ENCODE measurements around the gene LINC00305.

DNA sequence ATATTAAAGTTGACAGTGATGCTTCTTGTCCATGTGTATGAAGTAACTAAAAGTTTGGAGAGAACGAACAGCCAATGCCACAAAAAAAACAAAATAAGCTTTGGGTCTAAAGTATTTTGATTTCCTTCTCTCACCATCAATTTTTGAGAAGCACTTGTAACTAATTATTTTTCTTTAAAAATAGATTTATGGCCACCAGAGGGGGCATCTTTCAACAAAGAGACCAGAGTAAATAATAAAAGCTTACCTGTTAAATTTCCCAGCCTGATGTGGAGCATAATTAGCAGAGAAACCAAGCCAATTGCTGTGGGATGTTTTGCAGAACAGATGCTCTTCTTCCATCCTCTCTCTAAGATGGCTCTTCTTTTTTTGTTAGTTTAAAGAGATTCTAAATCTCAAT is 29.0 kb downstream of the LINC00305 start:
- TF ChIP-seq TEAD4 (IDR thresholded peaks at IDR 0.05) (no peak), YY1 (IDR thresholded peaks at IDR 0.05; ENCODE audit: low read depth) (no peak), TAF1 (IDR thresholded peaks at IDR 0.05; ENCODE audit: low read depth) (no peak), ZBTB7A (IDR thresholded peaks at IDR 0.05; ENCODE audit: low read depth) (no peak), EP300 (IDR thresholded peaks at IDR 0.05; ENCODE audit: borderline replicate concordance) (no peak), CREB1 (IDR thresholded peaks at IDR 0.05; ENCODE audit: low read depth) (no peak), CEBPB (IDR thresholded peaks at IDR 0.05) (no peak), FOXM1 (IDR thresholded peaks at IDR 0.05; ENCODE audit: borderline replicate concordance, low read depth) (no peak)
- TF ChIP-seq, protein P1, sequence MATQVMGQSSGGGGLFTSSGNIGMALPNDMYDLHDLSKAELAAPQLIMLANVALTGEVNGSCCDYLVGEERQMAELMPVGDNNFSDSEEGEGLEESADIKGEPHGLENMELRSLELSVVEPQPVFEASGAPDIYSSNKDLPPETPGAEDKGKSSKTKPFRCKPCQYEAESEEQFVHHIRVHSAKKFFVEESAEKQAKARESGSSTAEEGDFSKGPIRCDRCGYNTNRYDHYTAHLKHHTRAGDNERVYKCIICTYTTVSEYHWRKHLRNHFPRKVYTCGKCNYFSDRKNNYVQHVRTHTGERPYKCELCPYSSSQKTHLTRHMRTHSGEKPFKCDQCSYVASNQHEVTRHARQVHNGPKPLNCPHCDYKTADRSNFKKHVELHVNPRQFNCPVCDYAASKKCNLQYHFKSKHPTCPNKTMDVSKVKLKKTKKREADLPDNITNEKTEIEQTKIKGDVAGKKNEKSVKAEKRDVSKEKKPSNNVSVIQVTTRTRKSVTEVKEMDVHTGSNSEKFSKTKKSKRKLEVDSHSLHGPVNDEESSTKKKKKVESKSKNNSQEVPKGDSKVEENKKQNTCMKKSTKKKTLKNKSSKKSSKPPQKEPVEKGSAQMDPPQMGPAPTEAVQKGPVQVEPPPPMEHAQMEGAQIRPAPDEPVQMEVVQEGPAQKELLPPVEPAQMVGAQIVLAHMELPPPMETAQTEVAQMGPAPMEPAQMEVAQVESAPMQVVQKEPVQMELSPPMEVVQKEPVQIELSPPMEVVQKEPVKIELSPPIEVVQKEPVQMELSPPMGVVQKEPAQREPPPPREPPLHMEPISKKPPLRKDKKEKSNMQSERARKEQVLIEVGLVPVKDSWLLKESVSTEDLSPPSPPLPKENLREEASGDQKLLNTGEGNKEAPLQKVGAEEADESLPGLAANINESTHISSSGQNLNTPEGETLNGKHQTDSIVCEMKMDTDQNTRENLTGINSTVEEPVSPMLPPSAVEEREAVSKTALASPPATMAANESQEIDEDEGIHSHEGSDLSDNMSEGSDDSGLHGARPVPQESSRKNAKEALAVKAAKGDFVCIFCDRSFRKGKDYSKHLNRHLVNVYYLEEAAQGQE (IDR thresholded peaks at IDR 0.05; ENCODE audit: low read depth) = no peak
